Caco-2 (cell line): ENCODE data around the gene MMADHC. TPM values are rescaled to one million over a fixed set of nuclear protein-coding genes. Genes with fewer than 3 reads are reported as not detected.
A peak's percentile ranks its signal among the peaks of the same experiment; 100 is the strongest.

Source experiments
- BruUV-seq: library from RNA; stranded (reverse); fragments of 400-500 nt; replicated peaks from 2 replicates; lab custom pipeline; 2021; lab: Mats Ljungman, UMichigan
- CTCF ChIA-PET: fragments of 300-600 bp; sonication (Branson Sonifier 250); formaldehyde crosslinking; loops from one replicate; lab custom pipeline; 2022; ENCODE audit warnings: antibody characterized with exemption; lab: Charles Lee
- POLR2A ChIA-PET: fragments of 300-600 bp; sonication (Branson Sonifier 250); formaldehyde crosslinking; loops from one replicate; lab custom pipeline; 2022; ENCODE audit warnings: antibody characterized with exemption; lab: Charles Lee
- DNase-seq, 2 experiments: peaks; one replicate each; pipeline versions ENCODE4 v3.0.0 to v3.0.0-alpha.2; 2020 to 2022
- H3K27me3 ChIP-seq: replicated peaks from 2 replicates; pipeline ENCODE4 v1.6.0; 2011; ENCODE audit warnings: low read length; ENCODE audit not compliant: control insufficient read depth, insufficient read depth
- H3K36me3 ChIP-seq: 2 replicates; pipeline ENCODE4 v1.5.1; 2011; ENCODE audit warnings: low read length; ENCODE audit not compliant: control insufficient read depth, insufficient read depth
- H3K4me1 ChIP-seq: fragments of 250-450 bp; sonication (Bioruptor Pico); 2 replicates; pipeline ENCODE4 v1.5.1; 2020; ENCODE audit warnings: mild to moderate bottlenecking
- H3K4me3 ChIP-seq: 2 replicates; pipeline ENCODE4 v1.5.1; 2011; ENCODE audit warnings: low read depth, mild to moderate bottlenecking, control low read depth, low read length
- H3K9me3 ChIP-seq: fragments of 250-450 bp; sonication (Bioruptor Pico); 2 replicates; pipeline ENCODE4 v1.5.1; 2020; ENCODE audit warnings: mild to moderate bottlenecking, moderate library complexity
- H3K27ac Mint-ChIP-seq: one replicate; pipeline ENCODE4 v1.8.0; 2022; ENCODE audit warnings: mixed read lengths; ENCODE audit not compliant: unreplicated experiment
- H3K27me3 Mint-ChIP-seq: one replicate; pipeline ENCODE4 v1.8.0; 2022; ENCODE audit warnings: mixed read lengths; ENCODE audit not compliant: insufficient read depth, unreplicated experiment
- H3K36me3 Mint-ChIP-seq: one replicate; pipeline ENCODE4 v1.8.0; 2022; ENCODE audit warnings: mild to moderate bottlenecking, mixed read lengths; ENCODE audit not compliant: insufficient read depth, unreplicated experiment
- H3K4me1 Mint-ChIP-seq: one replicate; pipeline ENCODE4 v1.8.0; 2022; ENCODE audit warnings: low read depth, mixed read lengths; ENCODE audit not compliant: unreplicated experiment
- H3K4me3 Mint-ChIP-seq: one replicate; pipeline ENCODE4 v1.8.0; 2022; ENCODE audit warnings: mild to moderate bottlenecking, moderate library complexity, mixed read lengths; ENCODE audit not compliant: unreplicated experiment
- H3K9me3 Mint-ChIP-seq: one replicate; pipeline ENCODE4 v1.8.0; 2022; ENCODE audit warnings: mixed read lengths; ENCODE audit not compliant: unreplicated experiment
- CTCF ChIP-seq, 2 experiments: fragments of 200-600 bp in 1 of 2; IDR thresholded peaks; 1 replicate in 1 of 2; 2 replicates in 1 of 2; pipeline versions ENCODE4 v1.5.1 to v1.8.0; 2011 to 2022; ENCODE audit warnings: antibody characterized with exemption in 1 of 2, control low read depth in 1 of 2, inconsistent platforms in 1 of 2, low read depth in 1 of 2, low read length in 1 of 2, mild to moderate bottlenecking in 1 of 2, moderate library complexity in 1 of 2; ENCODE audit not compliant: insufficient read depth in 1 of 2, severe bottlenecking in 1 of 2, unreplicated experiment in 1 of 2
- intact Hi-C: fragments of 100-400 bp; cut with micrococcal nuclease; formaldehyde crosslinking; loops from one replicate; pipeline ENCODE4 v1.10.0; 2022; ENCODE audit not compliant: unreplicated experiment
- total RNA-seq: library from RNA; stranded (reverse); gene quantifications from 2 replicates; pipeline ENCODE4 v1.2.3, GENCODE V29; 2022

The MMADHC gene
- total RNA-seq, 1 experiment from 2014 or later, result 132 TPM

DNA sequence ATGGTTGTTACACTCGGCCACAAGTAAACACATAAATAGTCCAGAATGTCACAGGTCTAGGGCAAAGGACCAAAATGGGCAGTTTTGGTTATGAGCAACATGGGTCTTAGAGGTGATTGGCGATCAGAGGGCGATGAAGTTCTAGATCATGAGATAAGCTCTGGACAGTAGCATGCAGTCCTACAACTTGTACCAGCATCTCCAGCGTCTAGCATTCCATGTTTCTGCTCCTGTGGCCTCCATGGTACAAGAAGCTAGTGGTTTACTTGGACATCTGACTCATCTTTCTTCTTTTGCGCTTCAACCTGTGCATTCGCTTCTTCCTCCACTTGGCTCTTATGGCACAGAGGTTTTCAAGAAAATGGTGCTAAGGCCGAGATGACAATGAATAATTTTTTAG is 8.9 kb upstream of the MMADHC start:
- intact Hi-C loops, result loop anchor here (2.0 to 10.0 kb wide), 4 partner anchors 168 to 1641 kb away; no protein-coding TSS in a partner anchor

GRCh38 chr2:149595056-149595963 is 7.7 kb upstream of the MMADHC start:
- H3K4me1 Mint-ChIP-seq, result peaks cover 26% of the 10 kb centered on the region
- Histone ChIP-seq H3K9me3 (peaks cover 4% of the 10 kb centered on the region; the same call in 1 of the 2 replicates), H3K36me3 (no peaks in the 10 kb centered on the region; the same call in 1 of the 2 replicates), H3K4me1 (peaks cover 24% of the 10 kb centered on the region), H3K27me3 (no peaks in the 10 kb centered on the region), H3K4me3 (no peak overlapping the region)
- peaks cover 5% of the 10 kb centered on the region for H3K36me3 Mint-ChIP-seq
- BruUV-seq, result no TSS peak
- no peak overlapping the region for H3K4me3 Mint-ChIP-seq
- intact Hi-C loops, result loop anchor here (5.0 to 10.0 kb wide), 2 partner anchors 339 to 1642 kb away; no protein-coding TSS in a partner anchor
- TF ChIP-seq CTCF (IDR thresholded peaks at IDR 0.05; ENCODE audit: insufficient read depth in 1 of 2, low read depth in 1 of 2, low read length in 1 of 2, severe bottlenecking in 1 of 2, unreplicated experiment in 1 of 2), result peak; percentile 30 to 39
- CTCF ChIA-PET, result interaction anchor here (0.7 kb wide), 1 partner anchor 953 kb away, joined by 3 read pairs; no protein-coding TSS in a partner anchor
- H3K27me3 Mint-ChIP-seq, result no peaks in the 10 kb centered on the region
- no peak for DNase-seq
- H3K27ac Mint-ChIP-seq, result peak overlapping the region; percentile 17
- POLR2A ChIA-PET, result no interaction called here
- H3K9me3 Mint-ChIP-seq, result no peaks in the 10 kb centered on the region

More for the DNA sequence above, 8.9 kb upstream of the MMADHC start:
- H3K4me3 ChIP-seq, result no peak overlapping the region
- H3K27me3 Mint-ChIP-seq, result no peaks in the 10 kb centered on the region
- no peak overlapping the region for H3K27ac Mint-ChIP-seq
- H3K4me1 ChIP-seq, result peaks cover 24% of the 10 kb centered on the region
- H3K36me3 Mint-ChIP-seq, result peaks cover 5% of the 10 kb centered on the region
- ChIA-PET POLR2A (no interaction called here), CTCF (no interaction called here)
- no peaks in the 10 kb centered on the region; the same call in 1 of the 2 replicates for H3K36me3 ChIP-seq
- no TSS peak for BruUV-seq
- TF ChIP-seq CTCF (IDR thresholded peaks at IDR 0.05; ENCODE audit: insufficient read depth in 1 of 2, low read depth in 1 of 2, low read length in 1 of 2, severe bottlenecking in 1 of 2, unreplicated experiment in 1 of 2), result no peak
- no peak for DNase-seq
- peaks cover 9% of the 10 kb centered on the region for H3K9me3 Mint-ChIP-seq
- peaks cover 26% of the 10 kb centered on the region for H3K4me1 Mint-ChIP-seq
- H3K27me3 ChIP-seq, result no peaks in the 10 kb centered on the region
- H3K9me3 ChIP-seq, result peaks cover 11% of the 10 kb centered on the region
- no peak overlapping the region for H3K4me3 Mint-ChIP-seq

- Histone ChIP-seq H3K9me3 (no peaks in the 10 kb centered on the region), H3K4me3 (no peak overlapping the region), H3K27me3 (no peaks in the 10 kb centered on the region), H3K4me1 (peaks cover 24% of the 10 kb centered on the region), H3K36me3 (no peaks in the 10 kb centered on the region; the same call in 1 of the 2 replicates)
- no peak for DNase-seq
- no peak for TF ChIP-seq CTCF (IDR thresholded peaks at IDR 0.05; ENCODE audit: insufficient read depth in 1 of 2, low read depth in 1 of 2, low read length in 1 of 2, severe bottlenecking in 1 of 2, unreplicated experiment in 1 of 2)
- Mint-ChIP-seq H3K9me3 (no peaks in the 10 kb centered on the region), H3K4me1 (peaks cover 31% of the 10 kb centered on the region), H3K36me3 (peaks cover 5% of the 10 kb centered on the region), H3K4me3 (no peak overlapping the region), H3K27ac (peak overlapping the region; percentile 17), H3K27me3 (no peaks in the 10 kb centered on the region)
- intact Hi-C loops, result loop anchor here (10.0 kb wide), 1 partner anchor 340 kb away; no protein-coding TSS in a partner anchor
- ChIA-PET POLR2A (no interaction called here), CTCF (no interaction called here)
- BruUV-seq, result TSS peak; percentile 29
Measured at GRCh38 chr2:149594411-149594810, 6.8 kb upstream of the MMADHC start.
